CD4-positive, alpha-beta T cell treated with Interleukin-17A for 4 hours (primary cell): Measurements from ENCODE around the gene CCSER1.
"Not testable (repeated sequence)": the region's sequence is repeated elsewhere in the genome, so short reads cannot be mapped to it uniquely, and the experiment has no call there.

Source experiments
- DNase-seq: peaks from one replicate; pipeline ENCODE4 v3.0.0-alpha.2; 2020; ENCODE audit warnings: mixed read lengths

CCSER1 gene

DNA sequence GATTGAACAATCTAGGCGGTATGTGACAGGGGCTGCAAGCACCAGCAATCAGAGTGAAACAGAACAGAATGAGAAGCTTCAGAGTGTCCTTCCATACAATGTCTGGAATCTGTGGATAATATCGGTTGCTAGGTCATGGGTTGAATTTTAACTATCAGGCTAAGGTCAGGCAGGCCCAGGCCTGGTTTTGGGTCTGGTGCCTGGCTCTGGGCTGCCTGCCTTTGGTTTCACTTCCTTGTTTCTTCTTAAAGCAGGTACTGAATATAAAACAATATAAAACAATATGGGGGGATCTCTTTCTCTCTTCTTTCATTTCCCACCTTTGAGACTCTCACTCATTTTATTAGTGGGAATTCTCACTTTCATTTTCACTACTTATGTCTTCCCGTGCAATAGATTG lies 962.0 kb downstream of the CCSER1 start:
- no peak for DNase-seq

- DNase-seq, result no peak
These were observed 965.3 kb downstream of the CCSER1 start for GRCh38 chr4:91092398-91092980.

DNA sequence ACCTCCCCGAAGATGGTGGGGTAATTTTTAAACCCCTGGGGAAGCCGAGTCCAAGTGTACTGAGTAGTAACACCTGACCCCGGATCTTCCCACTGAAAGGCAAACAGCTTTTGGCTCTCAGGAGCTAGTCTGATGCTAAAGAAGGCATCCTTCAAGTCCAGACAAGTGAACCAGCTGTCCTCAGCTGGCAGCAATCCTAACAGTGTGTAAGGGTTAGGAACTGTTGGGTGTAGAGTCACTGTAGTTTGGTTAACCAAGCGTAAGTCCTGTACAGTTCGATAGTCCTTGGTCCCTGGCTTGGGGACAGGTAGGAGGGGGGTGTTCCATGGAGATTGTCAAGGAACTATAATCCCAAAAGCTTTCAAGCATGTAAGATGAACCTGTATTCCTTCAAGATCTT lies 967.0 kb downstream of the CCSER1 start:
- DNase-seq, result not testable (repeated sequence)

- no peak for DNase-seq
These were observed 972.5 kb downstream of the CCSER1 start for GRCh38 chr4:91099666-91100065.

DNA sequence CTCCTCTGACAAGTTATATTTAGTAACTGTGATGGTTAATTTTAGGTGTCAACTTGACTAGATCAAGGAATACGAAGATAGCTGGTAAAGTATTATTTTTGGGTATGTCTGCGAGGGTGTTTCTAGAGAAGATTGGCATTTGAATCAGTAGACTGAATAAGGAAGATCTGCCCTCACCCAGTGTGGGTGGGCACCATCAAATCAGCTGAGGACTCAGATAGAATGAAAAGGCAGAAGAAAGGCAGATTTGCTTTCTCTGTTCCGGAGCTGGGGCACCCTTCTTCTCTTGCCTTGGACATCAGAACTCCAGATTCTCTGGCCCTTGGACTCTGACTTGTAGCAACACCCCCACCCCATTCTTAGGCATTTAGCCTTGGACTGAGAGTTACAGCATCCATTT lies 981.6 kb downstream of the CCSER1 start:
- DNase-seq, result no peak

DNA sequence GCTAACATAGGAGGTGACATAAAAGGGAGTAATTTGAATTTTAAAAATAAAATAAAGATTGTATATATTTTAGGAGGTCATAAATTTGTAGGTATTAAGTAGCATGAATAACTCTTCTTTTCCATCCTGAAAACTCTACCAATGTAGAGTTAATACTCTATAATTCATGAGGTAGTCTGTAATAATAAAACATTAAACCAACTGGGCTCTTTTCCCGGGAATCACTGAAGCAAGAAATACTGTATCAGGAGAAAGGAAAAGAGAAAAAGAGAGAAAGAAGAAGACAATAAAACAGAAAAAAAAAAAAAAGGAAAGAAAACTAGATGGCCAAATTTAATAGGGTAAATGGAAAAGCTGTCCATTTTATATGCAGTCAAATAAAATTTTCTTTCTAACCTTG lies 984.4 kb downstream of the CCSER1 start:
- no peak for DNase-seq

- DNase-seq, result no peak
These were observed 986.0 kb downstream of the CCSER1 start for GRCh38 chr4:91113130-91113706.

- no peak for DNase-seq
These were observed 987.2 kb downstream of the CCSER1 start for GRCh38 chr4:91114386-91114785.

DNA sequence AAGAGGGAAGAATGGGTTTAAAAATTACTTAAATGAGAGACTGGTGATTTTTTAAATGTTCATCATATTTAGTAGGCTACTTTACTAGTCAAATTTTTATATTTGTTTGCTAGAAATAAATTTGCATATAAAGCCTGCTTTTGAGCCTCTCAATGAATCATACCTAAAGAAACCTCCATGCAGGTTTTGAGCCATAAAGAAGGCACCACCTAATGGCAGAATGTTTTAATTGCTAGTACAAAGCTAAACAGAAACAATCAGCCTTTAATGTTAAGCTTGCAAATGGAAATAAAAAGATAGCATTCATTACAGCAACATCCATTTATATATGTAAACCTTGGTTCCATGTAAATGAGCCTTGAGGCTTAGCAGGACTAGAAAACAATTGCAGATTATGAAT lies 989.7 kb downstream of the CCSER1 start:
- no peak for DNase-seq

DNA sequence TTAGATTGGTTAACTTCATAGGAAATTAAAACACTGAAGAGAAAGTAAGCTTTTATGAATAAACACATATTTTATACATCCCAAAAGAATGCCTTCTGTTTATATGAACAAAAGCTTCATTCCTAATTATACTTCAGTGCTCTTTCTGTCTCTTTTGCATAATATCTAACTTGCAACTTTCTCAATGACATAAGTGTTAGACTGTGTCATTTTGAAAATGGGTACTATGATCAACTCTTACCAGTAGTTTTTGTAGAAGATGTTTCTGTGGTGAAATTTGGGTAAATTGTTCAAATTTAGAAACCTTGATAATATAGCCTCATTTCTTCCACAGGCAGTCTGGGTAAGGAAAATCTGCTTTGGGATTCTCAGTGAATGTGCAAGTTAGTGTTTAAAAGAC lies 991.4 kb downstream of the CCSER1 start:
- DNase-seq, result no peak

- DNase-seq, result no peak
These were observed 996.5 kb downstream of the CCSER1 start for GRCh38 chr4:91123742-91124141.

DNA sequence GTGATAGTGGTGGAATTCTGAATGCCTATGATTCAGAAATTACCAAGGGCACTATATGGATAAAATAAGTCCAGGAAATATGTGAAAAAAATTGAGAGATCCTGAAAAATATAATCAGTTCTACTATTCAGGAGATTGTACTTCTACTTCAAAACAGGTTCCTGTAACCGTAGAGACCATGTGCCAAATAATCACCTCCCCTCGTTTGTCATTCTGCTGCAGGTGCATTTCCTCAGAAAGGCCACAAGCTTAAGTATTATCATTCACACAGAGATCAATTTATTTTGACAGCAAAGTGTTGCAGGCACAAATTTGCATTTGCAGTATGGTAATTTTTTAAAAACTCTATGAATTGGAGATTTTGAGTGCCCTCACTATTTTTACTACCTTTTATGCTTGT lies 1000.0 kb downstream of the CCSER1 start:
- no peak for DNase-seq

DNA sequence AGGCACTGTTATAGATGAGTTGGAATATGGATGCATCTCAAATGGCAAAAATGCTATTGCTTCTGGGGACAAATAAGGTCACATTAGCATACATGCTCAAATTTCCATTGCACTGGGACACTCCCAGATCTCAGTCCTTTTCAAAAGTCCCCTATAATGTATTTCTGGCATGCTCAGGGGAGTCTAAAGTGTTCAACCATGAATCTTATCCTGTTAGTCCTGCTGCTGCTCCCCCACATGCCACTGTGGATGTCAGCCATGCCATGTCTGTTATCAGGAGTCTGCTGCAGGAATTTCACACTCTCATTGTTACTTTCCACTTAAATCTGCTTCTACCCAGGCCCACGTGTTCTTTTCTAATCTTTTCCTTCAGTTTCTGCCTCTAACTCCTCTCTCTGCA lies 1000.6 kb downstream of the CCSER1 start:
- DNase-seq, result no peak

GRCh38 chr4:91128519-91128918 lies 1001.3 kb downstream of the CCSER1 start:
- DNase-seq, result no peak

DNA sequence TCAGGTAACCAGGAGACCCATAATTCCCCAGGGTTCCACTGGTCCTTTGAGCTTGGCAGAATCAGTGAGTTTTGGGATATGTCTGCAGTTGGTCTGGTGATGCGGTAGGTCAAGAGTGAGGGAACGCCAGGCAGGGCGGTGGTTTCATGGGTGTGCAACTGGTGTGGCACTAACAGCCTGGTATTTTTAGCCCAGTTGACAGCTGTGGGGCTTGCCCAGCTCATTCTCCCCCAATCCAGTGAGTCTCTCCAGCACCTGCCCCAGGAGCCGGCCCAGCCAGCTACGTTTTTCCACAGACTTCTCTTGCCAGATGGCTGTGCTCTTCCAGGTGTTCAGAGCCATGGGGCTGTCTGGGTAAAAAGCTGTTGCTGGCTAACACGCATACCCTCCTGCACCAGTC lies 1019.9 kb downstream of the CCSER1 start:
- no peak for DNase-seq

DNA sequence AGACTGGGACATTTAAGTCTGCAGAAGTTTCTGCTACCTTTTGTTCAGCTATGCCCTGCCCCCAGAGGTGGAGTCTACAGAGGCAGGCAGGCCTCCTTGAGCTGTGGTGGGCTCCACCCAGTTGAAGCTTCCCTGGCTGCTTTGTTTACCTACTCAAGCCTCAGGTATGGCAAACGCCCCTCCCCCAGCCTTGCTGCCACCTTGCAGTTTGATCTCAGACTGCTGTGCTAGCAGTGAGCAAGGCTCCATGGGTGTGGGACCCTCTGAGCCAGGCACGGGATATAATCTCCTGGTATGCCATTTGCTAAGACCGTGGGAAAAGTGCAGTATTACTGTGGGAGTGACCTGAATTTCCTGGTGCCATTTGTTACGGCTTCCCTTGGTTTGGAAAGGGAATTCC lies 1026.8 kb downstream of the CCSER1 start:
- not testable (repeated sequence) for DNase-seq

DNA sequence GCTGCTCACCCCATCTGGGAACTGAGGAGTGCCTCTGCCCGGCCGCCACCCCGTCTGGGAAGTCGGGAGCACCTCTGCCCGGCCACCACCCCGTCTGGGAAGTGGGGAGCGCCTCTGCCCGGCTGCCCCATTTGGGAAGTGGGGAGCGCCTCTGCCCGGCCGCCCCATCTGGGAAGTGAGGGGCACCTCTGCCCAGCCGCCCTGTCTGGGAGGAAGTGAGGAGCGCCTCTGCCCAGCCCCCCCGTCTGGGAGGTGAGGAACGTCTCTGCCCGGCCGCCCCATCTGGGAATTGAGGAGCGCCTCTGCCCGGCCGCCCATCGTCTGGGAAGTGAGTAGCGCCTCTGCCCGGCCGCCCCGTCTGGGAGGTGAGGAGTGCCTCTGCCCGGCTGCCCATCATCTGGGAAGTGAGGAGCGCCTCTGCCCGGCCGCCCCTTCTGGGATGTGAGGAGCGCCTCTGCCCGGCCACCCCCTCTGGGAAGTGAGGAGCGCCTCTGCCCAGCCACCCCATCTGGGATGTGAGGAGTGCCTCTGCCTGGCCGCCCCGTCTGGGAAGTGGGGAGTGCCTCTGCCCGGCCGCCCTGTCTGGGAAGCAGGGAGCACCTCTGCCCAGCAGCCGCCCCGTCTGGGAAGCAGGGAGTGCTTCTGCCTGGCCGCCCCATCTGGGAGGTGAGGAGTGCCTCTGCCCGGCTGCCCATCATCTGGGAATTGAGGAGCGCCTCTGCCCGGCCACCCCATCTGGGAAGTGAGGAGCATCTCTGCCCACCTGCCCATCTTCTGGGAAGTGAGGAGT lies 1040.9 kb downstream of the CCSER1 start:
- not testable (repeated sequence) for DNase-seq

- no peak for DNase-seq
These were observed 1043.6 kb downstream of the CCSER1 start for GRCh38 chr4:91170768-91171167.

GRCh38 chr4:91171217-91171616 lies 1044.0 kb downstream of the CCSER1 start:
- no peak for DNase-seq

DNA sequence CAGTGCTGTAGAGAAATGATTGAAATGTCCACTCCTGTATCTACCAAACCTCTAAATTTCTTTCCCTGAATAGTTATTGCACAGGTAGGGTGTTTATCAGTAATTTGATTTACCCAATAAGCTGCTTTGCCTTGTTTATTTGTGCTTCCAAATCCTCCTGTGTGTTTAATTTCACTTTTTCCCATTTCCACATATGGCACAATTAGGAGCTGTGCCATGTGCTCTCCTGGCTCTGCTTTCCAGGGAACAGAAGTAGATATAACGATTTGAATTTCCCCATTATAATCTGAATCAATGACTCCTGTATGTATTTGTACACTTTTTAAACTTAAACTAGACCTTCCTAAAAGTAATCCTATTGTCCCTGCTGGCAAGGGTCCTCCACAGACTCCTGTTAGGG lies 1057.9 kb downstream of the CCSER1 start:
- not testable (repeated sequence) for DNase-seq

DNA sequence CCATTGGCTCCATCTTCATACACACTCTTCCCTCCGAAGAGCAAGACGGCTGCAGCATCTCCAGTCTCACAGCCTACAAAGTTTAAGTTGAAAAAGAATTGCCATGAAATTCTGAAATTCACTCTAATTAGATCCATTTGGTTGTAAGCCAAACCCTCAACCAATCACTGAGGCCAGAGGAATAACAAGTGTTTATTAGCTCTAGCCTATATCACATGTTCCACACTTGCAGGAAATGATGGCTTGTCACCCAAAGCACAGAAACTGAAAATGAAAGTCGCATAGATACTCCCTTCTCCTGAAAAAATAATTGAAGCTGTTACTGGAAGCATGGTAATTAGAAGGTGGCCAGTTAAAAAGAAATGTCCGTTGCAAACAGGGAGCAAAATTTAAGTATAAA lies 1071.8 kb downstream of the CCSER1 start:
- no peak for DNase-seq

- DNase-seq, result no peak
These were observed 1080.3 kb downstream of the CCSER1 start for GRCh38 chr4:91207535-91207934.

DNA sequence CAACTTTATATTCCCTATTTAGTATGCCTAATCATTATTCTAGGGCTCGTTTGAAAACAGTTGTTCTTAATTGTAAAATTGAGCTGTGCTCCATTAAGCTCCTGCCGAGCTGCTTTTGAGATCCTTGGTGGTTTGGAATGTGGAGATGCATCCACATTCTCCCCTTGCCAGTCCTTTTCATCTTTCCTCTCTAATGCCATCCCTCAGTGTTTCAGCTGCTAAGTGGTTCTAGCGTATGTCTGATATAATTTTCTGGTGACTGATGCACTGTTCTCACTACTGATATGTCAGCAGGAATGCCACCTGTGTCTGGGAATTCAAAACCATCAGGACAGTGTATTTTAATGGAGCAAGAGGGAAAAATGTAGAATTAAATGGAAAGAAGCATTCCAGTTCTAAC lies 1085.0 kb downstream of the CCSER1 start:
- no peak for DNase-seq

GRCh38 chr4:91217831-91218403 lies 1090.7 kb downstream of the CCSER1 start:
- DNase-seq, result not testable (repeated sequence)
